ENCODE measurements around the gene TRIM32.

Gene TRIM32, protein sequence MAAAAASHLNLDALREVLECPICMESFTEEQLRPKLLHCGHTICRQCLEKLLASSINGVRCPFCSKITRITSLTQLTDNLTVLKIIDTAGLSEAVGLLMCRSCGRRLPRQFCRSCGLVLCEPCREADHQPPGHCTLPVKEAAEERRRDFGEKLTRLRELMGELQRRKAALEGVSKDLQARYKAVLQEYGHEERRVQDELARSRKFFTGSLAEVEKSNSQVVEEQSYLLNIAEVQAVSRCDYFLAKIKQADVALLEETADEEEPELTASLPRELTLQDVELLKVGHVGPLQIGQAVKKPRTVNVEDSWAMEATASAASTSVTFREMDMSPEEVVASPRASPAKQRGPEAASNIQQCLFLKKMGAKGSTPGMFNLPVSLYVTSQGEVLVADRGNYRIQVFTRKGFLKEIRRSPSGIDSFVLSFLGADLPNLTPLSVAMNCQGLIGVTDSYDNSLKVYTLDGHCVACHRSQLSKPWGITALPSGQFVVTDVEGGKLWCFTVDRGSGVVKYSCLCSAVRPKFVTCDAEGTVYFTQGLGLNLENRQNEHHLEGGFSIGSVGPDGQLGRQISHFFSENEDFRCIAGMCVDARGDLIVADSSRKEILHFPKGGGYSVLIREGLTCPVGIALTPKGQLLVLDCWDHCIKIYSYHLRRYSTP

DNA sequence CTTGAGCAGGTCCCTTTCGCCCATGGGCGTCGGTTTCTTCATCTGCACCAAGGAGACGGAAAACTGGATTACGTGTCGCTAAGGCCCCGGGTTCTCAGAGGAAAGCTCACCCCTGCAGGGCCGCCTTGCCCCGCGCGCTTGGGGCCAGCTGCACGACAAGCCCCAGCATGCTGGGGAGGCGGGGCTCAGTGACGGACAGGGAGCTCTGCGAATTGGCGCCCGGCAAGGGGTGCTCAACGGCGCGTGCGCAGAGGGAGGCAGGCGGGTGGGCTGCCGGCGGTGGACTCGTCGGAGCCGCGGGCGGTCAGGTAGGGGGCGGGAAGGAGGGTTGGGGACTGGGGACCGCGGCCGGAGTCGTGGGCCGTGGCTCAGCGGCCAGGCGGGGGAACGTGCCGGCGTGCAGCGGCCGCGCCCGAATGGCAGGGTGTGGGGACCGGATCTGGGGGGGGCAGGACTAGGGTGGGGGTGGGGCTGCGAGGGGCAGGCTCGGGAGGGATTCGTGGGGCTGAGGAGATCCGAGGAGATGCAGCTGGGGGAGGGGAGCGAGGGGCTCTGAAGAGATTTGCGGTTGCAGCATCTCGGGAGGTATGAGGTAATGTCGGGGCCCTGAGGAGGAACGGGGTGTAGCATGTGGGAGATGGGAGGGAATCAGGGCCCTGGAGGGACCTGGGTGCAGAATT is at the start of gene TRIM32:
Gene TRIM32 (plus strand): TSS at position 232 of the 680 bp plus-strand sequence. CDS start 10,438 bp downstream, outside the sequence.
- DNase-seq: peak; percentile 90 to 93

DNA sequence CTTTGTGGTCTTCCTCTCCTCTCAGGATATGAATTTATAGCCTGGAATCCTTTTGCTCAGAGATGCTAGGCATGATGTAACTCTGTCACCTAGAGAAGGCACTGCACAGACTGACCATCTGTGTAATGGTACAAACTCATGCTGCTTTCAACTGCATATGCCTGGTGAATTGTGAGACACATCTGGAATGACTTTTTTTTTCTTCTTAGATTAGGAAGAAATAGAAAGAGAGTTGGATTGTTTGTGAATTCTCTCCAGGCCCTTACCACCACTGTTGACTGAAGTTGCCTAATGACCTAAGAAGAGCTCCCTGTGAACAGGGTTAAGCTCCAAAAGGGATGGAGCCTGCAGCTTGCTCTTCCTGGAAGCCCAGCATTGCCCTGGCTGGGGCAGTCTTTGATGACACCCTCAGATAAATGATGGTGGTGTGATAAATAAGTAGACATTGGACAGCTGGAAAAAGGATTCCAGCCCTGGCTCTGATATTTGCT is 47.8 kb upstream of the TRIM32 start:
- DNase-seq: no peak

DNA sequence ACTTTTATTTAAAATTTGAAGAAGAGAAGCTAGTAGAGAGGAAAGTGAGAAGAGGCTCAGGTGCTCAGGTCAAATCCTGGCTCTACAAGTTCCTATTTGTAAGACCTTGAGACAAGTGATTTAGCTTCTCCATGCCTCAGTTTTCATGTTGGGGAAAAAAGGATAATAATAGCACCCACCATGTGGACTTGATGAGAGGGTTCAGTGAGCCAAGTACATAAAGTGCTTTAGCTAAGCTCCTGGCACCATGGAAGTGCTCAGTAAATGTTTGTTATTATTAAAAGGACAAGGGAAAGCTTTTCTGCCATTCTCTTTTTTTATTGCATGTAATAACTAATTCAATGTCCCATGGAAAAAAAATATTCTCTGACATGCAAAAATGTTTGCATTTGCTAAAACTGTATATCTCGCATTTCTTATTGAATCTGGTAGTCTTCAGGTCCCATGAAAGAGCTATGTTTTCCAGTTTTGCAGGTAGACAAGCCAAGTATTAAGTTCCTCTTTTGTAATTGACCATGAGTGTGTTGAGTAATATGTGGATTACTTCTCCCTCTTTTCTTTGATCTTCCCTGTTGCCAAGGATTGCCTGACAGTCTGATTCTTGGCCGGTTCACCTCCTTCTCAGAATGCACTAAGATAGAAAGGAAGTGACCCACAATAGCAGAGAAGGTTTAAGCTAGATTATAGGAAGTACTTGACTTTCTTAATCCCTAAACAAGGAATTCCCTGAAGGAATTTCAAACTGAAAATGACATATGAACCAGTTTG is 45.6 kb upstream of the TRIM32 start:
- DNase-seq: no peak

DNA sequence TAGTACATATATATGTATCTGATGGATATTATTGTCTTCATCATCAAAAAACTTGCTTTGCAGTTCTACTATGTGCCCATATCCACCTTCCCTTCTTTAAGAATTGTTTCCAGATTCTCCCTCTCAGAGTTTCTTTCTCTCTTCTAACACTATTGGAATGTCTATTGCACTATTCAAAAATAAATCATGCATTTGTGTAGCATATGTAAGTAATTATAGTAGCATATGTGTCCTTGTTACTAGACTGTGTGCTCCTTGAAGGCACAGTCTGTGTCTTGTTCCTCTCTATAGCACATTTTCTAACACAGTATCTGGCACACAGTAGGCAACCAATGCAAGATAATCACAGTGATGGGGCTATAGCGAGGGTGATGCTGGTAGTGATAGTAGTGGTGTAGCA is 43.4 kb upstream of the TRIM32 start:
- DNase-seq: no peak

DNA sequence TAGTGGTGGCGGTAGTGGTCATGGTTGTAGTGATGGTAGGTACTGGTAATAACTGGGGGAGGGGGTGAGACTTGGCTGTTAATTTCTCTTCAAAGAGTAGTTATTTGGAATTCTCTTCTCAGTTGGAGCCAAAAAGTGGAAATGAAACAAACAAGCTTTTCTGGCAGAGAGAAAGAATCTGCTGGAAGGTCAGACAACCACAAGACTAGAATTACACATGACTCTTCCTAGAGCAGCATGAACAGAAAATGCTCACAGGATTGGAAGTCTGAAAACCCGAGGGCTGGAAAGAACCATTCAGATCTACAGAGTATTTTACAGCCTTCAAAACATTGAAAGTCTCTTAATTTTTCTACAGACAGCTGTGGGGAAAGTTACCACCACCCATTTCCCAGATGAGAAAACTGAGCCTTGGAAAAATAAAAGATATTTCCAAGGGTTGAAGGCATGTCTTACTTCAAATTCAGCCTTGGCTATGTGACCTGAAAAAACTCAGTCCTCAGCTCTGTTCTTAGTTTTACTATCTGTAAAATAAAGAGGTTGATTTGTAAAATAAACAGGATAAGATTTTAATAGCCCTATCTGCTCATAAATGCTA is 42.9 kb upstream of the TRIM32 start:
- DNase-seq: no peak

DNA sequence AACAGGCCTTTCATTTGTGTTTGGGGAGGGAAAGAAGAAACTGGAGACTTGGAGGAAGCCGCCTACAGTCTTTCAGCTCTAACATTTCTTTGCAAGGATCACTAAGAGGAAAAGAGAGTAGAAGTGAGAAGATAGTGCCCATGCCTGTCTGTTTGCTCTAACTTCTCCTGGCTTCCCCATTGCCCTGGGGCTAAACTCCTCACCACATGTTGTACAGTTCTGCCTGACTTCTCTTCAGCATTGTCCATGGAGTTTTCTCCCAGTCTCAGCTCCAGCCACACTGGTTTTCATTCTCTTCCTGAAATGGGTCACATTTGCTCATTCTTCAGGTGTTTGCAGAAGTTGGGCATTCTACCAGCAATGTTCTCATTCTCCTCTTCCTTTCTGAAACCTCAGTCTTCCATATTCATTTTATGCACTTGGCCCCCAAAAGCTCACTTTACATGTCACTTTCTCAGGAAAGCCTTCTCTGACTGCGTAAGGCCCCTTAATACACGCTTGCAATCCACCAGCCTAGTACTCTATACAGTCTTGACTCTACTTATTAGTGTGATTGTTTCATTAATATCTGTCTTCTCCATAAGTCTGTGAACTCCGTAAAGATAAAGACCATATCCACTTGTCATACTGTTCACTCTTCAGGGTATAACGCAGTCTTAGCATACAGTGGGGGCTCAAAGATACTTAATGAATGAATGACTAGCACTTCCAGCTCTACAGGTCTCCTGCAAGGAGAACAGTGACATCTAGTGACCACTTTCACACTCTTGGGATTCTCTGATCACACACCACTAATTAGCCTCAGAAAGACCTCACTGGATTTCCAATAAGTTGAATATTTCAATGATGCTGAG is 40.2 kb upstream of the TRIM32 start:
- no peak for DNase-seq

DNA sequence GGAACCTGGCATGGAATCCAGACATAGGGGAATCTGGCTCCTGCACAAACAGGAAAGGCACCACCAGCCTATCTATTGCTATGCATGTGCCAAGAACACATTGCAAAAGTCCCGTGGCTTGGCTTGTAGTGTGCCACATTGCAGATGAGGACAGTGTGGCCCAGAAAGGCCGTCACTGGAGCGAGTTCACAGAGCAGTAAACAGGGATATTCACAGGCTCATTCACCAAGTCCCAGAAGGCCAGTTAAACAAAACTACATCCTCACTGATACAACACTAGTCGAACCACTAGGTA is 39.6 kb upstream of the TRIM32 start:
- no peak for DNase-seq

DNA sequence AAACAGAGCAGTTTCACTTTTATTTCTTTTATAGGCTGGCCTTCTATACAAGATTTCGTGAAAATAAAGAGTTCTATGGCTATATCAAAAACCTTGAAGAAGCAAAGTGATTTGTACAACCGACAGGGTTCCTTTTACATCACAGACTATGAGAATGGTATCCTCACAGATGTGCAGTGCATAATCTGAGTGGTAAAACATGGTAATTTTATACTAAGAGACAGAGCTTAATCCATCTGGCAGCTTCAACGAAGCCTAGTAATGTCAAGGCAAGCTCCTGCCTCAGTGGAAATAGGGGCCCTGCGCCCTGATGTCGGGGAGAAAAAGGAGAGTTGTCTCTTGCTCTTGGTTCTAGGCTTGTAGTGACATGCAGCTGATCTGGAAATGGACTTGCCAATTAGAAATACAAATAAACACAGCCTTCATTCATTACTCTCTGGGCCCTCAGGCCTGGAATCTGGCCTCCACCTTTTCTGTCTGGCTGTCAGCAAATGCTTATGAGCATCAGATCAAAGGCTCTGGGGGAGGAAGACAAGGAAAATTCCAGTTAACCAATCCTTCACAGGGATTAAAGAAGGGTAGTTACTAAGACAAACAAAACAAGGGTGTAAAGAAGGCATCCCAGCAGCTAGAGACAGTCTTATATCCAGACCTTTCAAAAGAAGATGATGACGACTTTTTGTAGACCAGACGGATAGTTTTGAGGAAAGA is 33.6 kb upstream of the TRIM32 start:
- DNase-seq: no peak

DNA sequence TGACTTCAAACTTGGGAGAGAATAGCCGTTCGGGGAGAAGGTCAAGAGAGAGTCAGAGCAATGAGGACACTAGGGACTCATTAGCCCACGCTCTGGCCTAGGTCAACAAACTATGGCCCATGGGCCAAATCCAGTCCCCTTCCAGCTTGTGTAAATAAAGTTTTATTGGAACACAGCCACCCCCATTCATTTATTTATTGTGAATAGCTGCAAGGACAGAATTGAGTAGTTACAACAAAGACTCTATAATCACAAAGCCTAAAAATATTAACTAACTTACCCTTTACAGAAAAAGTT is 33.1 kb upstream of the TRIM32 start:
- DNase-seq: no peak

DNA sequence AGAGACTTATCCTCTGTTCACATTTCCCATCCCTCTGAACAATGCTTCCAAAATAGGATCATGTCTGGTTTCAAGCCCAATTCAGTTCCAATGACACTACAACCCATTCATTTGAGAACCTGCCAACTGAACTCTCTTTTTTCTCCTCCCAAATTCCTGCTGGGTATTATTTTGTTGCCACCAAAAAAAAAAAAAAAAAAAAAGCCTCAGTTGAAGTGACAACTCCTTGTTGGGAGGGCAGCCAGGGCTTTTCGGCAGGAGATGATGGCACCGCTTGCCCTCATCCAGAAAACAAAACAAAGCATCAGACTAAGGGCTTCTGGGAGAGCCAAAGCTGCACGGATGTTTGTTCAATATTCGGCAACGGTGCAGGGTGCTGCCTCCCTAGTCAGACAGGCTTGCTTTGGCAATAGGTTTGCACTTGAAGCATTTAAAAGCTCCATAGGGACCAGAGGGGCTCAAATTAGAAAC is 30.6 kb upstream of the TRIM32 start:
- DNase-seq: no peak

DNA sequence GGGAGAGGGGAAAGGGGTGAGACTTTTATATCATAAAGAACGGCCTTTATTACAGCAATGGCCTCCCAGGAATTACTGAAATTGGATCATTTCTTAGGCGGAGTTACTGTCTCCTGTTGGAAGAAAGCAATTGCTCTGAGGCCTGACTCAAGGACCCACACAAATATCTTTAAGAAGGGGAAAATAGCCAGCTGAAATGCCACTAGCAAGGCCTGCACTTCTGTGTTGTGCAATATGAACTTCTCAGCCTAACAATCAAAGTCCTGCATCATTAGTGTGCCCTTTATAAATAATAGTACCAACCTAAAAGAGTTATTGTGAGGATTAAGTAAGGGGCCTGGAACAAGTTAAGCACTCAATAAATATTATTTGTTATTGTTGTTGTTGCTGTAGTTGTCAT is 30.1 kb upstream of the TRIM32 start:
- no peak for DNase-seq

DNA sequence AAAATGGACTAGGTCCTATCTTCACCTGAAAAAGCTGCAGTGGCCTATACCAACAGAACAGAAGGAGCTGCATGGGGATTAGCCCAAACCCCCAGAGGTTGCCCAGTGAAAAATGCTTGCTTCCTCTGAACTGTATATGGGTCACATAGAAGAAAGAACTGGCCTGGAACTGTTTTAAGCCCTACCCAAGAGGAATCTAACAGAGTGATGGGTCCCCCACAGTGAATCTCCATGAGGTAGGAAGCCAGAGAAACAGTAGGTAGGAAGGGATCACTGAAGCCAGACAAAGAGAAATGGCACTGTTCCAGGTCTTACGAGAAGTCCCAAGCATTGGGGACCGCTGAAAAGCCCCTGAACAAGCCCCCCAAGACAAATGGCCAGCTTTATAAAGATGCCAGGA is 28.8 kb upstream of the TRIM32 start:
- no peak for DNase-seq

DNA sequence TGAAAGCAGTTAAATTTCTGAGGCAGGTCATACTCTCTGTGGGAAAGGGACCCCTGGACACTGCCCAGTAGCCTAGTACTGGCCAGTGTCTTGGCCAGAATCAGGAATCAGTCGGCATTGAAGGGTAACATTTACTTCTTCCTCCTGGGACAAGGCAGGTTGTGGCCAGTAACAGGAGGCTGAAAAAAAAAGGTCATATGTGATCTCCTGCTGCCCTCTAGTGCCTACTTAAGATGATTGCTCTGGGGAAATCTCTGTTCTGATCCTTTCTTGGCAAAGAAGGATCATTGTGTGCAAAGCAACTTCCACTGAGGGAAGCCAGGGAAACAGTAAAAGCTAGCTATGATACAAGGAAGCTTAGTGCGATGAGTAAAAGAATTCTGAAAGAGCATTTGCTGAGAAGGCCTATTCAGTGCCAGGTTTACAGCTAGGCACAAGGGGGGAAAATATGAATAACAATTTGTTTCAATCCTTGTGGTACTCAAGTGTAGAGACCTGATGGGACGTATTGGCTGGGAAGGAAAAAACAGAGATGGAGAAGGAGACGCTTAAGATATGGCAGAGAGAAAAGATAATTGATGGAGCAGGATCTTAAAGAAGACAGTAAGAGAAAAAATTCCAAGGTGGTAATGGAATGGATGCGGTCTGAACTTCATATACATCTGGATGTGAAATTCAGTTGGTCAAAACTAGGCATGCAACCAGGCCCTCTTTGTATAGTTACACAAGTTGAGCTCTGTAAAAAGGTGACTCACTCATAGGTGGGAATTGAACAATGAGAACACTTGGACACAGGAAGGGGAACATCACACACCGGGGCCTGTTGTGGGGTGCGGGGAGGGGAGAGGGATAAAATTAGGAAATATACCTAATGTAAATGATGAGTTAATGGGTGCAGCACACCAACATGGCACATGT is 25.8 kb upstream of the TRIM32 start:
- peak in 1 of 2 donors; percentile 30 for DNase-seq

DNA sequence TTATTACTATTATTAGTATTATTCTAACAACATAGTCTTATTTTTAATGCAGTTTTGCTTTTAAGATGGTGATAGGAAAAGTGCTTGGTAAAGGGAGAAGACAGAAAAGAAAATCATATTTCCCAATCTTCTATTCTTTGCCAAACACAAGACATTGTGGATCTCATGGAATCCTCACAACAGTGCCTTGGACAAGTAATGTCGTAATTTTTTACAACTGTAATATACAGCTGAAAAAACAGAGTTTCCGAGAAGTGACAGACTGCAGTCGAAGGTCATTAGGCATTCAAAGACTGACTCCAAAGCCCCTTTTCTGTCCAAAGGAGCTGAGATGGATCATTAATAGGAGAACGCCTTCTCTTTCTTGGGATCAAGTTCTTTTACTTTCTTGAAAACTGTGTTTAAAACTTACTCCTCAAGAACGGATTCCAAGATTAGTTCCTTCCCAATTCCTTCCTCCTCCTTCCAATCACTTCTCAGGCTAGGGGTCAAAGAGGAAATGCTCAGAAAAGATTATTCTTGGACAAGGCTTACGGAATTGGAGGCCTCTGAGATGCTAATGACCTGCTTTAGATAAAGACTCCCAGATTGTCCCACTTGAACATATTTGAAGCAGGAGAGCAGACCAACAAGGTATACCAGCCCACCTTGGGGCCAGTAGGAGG is 24.3 kb upstream of the TRIM32 start:
- no peak for DNase-seq

DNA sequence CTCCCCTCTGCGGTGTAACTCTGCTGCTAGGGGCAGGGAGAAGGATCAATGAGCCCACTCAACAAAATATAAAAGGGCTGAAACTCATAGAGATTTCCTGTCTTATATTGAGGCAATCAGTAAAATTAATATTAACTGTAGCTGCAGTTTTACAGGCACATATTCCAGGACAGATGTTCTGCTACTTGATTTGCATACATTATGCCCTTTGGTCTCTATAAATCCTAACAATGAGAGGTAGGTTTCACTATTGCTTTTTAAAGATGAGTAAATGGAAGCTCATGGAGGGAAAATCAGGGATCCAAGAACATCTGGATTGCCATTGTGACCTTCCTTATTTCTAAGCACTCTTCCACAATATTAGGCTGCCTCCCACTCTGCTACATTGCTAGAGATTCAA is 23.5 kb upstream of the TRIM32 start:
- DNase-seq: no peak

DNA sequence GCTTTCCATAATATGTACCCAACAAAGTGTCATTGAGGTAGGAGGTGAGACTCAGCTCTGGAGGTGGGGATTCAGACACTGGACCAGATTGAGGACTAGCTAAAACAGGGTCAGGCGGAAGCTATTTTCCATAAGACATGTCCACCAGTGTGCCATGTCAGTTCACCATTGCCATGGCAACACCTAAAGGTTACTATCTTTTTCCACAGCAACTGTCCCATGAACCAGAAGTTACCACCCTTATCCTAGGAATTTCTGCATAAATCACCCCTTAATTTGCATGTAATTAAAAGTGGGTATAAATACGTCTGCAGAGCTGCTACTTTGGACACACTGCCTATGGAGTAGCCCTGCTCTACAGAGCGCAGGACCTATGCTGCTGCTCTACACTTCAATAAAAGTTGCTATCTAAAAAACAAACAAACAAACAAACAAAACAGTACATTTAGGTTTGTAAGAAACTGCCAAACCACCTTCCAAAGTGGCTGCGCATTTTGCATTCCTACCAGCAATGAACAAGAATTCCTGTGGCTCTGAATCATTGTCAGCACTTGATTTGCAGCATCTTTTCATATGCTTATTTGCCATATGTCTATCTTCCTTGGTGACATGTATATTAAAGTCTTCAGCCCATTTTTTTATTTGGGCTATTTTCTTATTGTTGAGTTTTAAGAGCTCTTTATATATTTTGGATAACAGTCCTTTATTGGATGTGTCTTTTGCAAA is 18.0 kb upstream of the TRIM32 start:
- no peak for DNase-seq

DNA sequence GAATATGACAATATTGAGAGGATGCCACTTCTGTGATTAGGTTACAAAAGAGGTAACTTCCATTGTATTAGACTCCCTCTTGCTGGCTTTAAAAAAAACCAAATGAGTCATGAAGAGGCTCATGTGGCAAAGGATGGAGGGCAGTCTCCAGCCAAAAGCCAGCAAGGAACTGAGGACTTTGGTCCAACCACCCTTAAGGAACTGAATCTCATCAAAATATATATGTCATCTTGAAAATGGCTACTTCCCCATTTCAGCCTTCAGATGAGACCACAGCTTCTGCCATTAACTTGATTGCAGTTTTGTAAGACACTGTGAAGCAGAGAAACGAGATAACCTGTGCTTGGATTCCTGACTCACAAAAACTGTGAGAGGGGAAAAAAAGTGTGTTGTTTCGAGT is 15.5 kb upstream of the TRIM32 start:
- no peak for DNase-seq

DNA sequence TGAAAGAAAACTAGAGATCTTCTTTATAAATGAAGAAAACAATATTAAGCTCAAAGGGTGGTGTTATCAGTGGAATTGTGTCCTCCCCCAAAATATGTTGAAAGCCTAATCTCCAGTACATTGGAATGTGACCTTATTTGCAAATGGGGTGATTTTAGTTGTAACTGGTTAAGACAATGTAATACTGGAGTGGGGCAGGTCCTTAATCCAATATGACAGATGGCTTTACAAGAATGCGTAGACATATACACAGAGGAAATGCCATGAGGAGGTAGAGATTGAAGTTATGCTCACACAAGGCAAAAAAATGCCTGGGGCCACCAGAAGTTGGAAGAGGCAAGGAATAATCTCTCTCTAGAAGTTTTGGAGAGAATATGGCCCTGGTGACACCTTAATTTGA is 13.7 kb upstream of the TRIM32 start:
- DNase-seq: no peak

All from CD4-positive, alpha-beta T cell treated with Interleukin-1 beta for 1 hour (primary cell).